ENCODE results near the gene OR2AT4. TPM values are rescaled to one million over a fixed set of nuclear protein-coding genes. Genes with fewer than 3 reads are reported as not detected.

Gene OR2AT4
- total and polyA plus RNA-seq, 2 of the 8 experiments (the other 6 are each of a cell fraction or from before 2014, with no cell fraction given): not detected

DNA sequence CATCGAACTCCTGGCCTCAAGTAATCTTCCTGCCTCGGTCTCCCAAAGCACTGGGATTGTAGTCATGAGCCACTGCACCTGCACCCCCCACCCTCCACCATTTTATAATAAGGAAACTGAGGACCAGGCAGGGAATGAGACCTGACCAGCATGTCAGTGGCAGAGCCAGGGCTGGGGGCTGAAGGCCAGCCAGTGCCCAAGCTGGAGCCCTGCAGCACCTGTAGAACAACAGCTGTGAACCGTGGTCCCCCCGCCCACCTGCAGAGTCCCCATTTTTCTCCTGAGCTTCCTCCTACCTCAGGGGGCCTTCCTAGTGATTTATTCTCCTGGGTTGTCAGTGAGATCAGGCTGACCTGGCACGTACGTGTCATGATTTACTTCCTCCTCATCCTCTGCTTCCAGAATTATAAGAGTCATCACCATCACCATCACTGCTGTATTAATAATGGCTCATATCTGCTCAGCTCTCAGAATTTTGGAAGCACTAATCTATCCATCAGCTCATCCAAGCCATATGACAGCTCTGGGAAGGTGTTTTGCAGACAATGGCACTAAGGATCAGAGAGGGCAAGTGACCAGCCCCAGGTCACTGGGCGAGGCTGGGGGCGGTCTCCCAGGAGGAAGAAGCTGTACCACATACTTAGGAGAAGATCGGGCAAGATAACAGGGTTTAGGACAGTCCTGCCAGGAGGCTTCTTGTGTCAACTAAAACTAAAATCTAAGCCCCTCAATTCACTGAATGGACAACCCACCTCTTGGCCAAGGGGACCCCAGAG is 48.7 kb upstream of the OR2AT4 start:
- Histone ChIP-seq H3K79me2 (ENCODE audit: control insufficient read depth in 1 of 2, insufficient read depth in 2 of 2, low read length in 2 of 2) (no peaks in the 10 kb centered on the region), H3K79me1 (ENCODE audit: low read depth, low read length) (no peaks in the 10 kb centered on the region), H3K4ac (replicated peaks; ENCODE audit: insufficient read length, low read depth, low read length) (no peak overlapping the region), H4K91ac (replicated peaks; ENCODE audit: insufficient read length, low read length) (no peak overlapping the region), H3K56ac (replicated peaks; ENCODE audit: insufficient read length, low read depth, low read length) (no peak overlapping the region), H4K8ac (ENCODE audit: extremely low read depth, insufficient read depth, low read length) (no peak overlapping the region), H2AFZ (ENCODE audit: low read length) (no peak overlapping the region), H3K9me3 (ENCODE audit: insufficient read depth in 2 of 2, low read depth in 1 of 2, low read length in 1 of 2) (no peaks in the 10 kb centered on the region), H3K27ac (ENCODE audit: low read depth, low read length) (no peak overlapping the region), H3K18ac (ENCODE audit: extremely low read depth, low read length) (no peak overlapping the region), H3K4me3 (ENCODE audit: extremely low read depth in 1 of 4, insufficient read depth in 2 of 4, low read depth in 3 of 4, low read length in 4 of 4) (no peak overlapping the region), H3K23me2 (ENCODE audit: low read depth, low read length) (no peaks in the 10 kb centered on the region), H2AK5ac (ENCODE audit: low read depth, low read length) (no peak overlapping the region), H3K4me2 (ENCODE audit: insufficient read depth in 1 of 2, low read depth in 2 of 2, low read length in 2 of 2) (no peak overlapping the region), H3K36me3 (ENCODE audit: control insufficient read depth in 2 of 4, insufficient read depth in 4 of 4, low read length in 3 of 4) (no peaks in the 10 kb centered on the region), H3K23ac (ENCODE audit: insufficient read length) (no peak overlapping the region), H3K9ac (replicated peaks in 1 of 4; ENCODE audit: extremely low read depth in 1 of 4, low read depth in 3 of 4, low read length in 3 of 4) (no peak overlapping the region), H2BK20ac (ENCODE audit: low read length) (no peak overlapping the region), H4K20me1 (replicated peaks in 1 of 2; ENCODE audit: control insufficient read depth in 1 of 2, insufficient read depth in 2 of 2, low read length in 2 of 2) (no peaks in the 10 kb centered on the region), H2BK15ac (ENCODE audit: low read length) (no peak overlapping the region), H3K27me3 (replicated peaks in 1 of 4; ENCODE audit: control insufficient read depth in 3 of 4, extremely low read depth in 1 of 4, insufficient read depth in 3 of 4, low read length in 3 of 4) (no peaks in the 10 kb centered on the region), H3K4me1 (replicated peaks in 1 of 4; ENCODE audit: control insufficient read depth in 3 of 4, insufficient read depth in 4 of 4, low read length in 3 of 4) (no peaks in the 10 kb centered on the region), H4K5ac (ENCODE audit: insufficient read length, low read depth, low read length) (no peak overlapping the region), H2BK12ac (ENCODE audit: low read depth, low read length) (no peak overlapping the region), H2BK120ac (replicated peaks; ENCODE audit: low read depth, low read length) (no peak overlapping the region), H3K14ac (ENCODE audit: insufficient read length) (no peak overlapping the region), H2BK5ac (ENCODE audit: low read depth, low read length) (no peak overlapping the region)
- DNase-seq (ENCODE audit: low read depth in 1 of 2, low spot score in 2 of 2) (no peak), FAIRE-seq (no peak)
- ChIA-PET CTCF (ENCODE audit: partially characterized antibody) (interaction anchor here (0.6 to 29.8 kb wide), 27 partner anchors 8 to 353 kb away, joined by 3 to 952 read pairs (median 5); partner anchors contain the start of genes SLCO2B1 and TPBGL), POLR2A (ENCODE audit: partially characterized antibody) (interaction anchor here (0.7 kb wide), 1 partner anchor 59 kb away, joined by 3 read pairs; no protein-coding TSS in a partner anchor)
- 90% methylated on average over 7 of the region's 9 CpGs; no CpG with 5 or more reads in 1 of the 2 experiments for WGBS, 2 experiments (ENCODE audit: extremely low coverage in 1 of 2, insufficient coverage in 1 of 2, insufficient read length in 1 of 2, insufficient replicate concordance in 2 of 2, low coverage in 1 of 2, low lambda C conversion rate in 2 of 2, missing lambda C conversion rate in 1 of 2)
- TF ChIP-seq HDAC2 (IDR thresholded peaks at IDR 0.05; ENCODE audit: borderline replicate concordance in 1 of 2, low read depth in 2 of 2, low read length in 2 of 2) (no peak), POLR2AphosphoS5 (IDR thresholded peaks at IDR 0.05; ENCODE audit: low read depth, low read length) (no peak), EGR1 (IDR thresholded peaks at IDR 0.05; ENCODE audit: borderline replicate concordance, low read depth, low read length) (no peak), ASH2L (IDR thresholded peaks at IDR 0.05; ENCODE audit: low read length) (no peak), KDM1A (IDR thresholded peaks at IDR 0.05; ENCODE audit: borderline replicate concordance, low read length) (no peak), RNF2 (IDR thresholded peaks at IDR 0.05; ENCODE audit: borderline replicate concordance, low read depth, low read length, missing control alignments, poor library complexity, severe bottlenecking) (no peak), NRF1 (IDR thresholded peaks at IDR 0.05; ENCODE audit: low read depth, low read length) (no peak), GABPA (IDR thresholded peaks at IDR 0.05; ENCODE audit: borderline replicate concordance, insufficient read depth, low read length) (no peak), SAP30 (IDR thresholded peaks at IDR 0.05; ENCODE audit: insufficient read depth, insufficient replicate concordance, low read length) (no peak), CHD1 (IDR thresholded peaks at IDR 0.05; ENCODE audit: low read depth, low read length) (no peak), RAD21 (IDR thresholded peaks at IDR 0.05 in 1 of 2, conservative IDR thresholded peaks at IDR 0.05 in 1 of 2; ENCODE audit: low read depth in 2 of 2, low read length in 2 of 2) (no peak)
